T-cell (primary cell): ENCODE results near the gene HCFC1. TPM values are rescaled to one million over a fixed set of nuclear protein-coding genes. Genes with fewer than 3 reads are reported as not detected.

Source experiments
- ATAC-seq, 4 experiments: fragments of 200-7000 bp in 3 of 4; fragments of 150-1000 bp in 1 of 4; cut with Tn5 transposase; replicated peaks in 1 of 4; 1 replicate in 3 of 4; 2 replicates in 1 of 4; pipeline ENCODE4 v1.10.0; 2021; ENCODE audit warnings: moderate library complexity in 3 of 4, mild to moderate bottlenecking in 2 of 4, moderate number of reproducible peaks in 1 of 4
- CTCF ChIA-PET, 2 donors: fragments of 300-600 bp; sonication (Branson Sonifier 250); formaldehyde crosslinking; loops; one replicate each; lab custom pipeline; 2022; ENCODE audit warnings: antibody characterized with exemption in 2 of 2; lab: Charles Lee
- POLR2A ChIA-PET, 2 donors: fragments of 300-600 bp; sonication (Branson Sonifier 250); formaldehyde crosslinking; loops; one replicate each; lab custom pipeline; 2022; ENCODE audit warnings: antibody characterized with exemption in 2 of 2; lab: Charles Lee
- DNase-seq, 35 experiments: peaks; one replicate each; pipeline versions ENCODE4 v3.0.0 to v3.0.0-alpha.2; 2013 to 2023
- H3K27ac ChIP-seq: one replicate; pipeline ENCODE4 v1.5.1; 2013; ENCODE audit warnings: low read length
- H3K27me3 ChIP-seq, 2 experiments: replicated peaks in 1 of 2; 1 replicate in 1 of 2; 2 replicates in 1 of 2; pipeline versions ENCODE4 v1.6.1 to v1.7.0; 2013; ENCODE audit warnings: low read length in 1 of 2, mixed read lengths in 1 of 2; ENCODE audit not compliant: control insufficient read depth in 2 of 2, insufficient read depth in 2 of 2; ENCODE audit errors: extremely low read depth in 1 of 2
- H3K36me3 ChIP-seq, 2 donors: 1 replicate in 1 of 2; 2 replicates in 1 of 2; pipeline versions ENCODE4 v1.6.1 to v1.7.0; 2013; ENCODE audit warnings: low read length in 1 of 2; ENCODE audit not compliant: control insufficient read depth in 2 of 2, insufficient read depth in 1 of 2; ENCODE audit errors: extremely low read depth in 1 of 2
- H3K4me1 ChIP-seq, 2 experiments: 1 replicate in 1 of 2; 2 replicates in 1 of 2; pipeline versions ENCODE4 v1.6.1 to v1.7.0; 2013; ENCODE audit warnings: low read length in 2 of 2, mixed read lengths in 1 of 2; ENCODE audit not compliant: insufficient read depth in 2 of 2, control insufficient read depth in 1 of 2; ENCODE audit errors: extremely low read depth in 1 of 2
- H3K4me3 ChIP-seq, 2 donors: 1 replicate in 1 of 2; 2 replicates in 1 of 2; pipeline versions ENCODE4 v1.5.1 to v1.7.0; 2013; ENCODE audit warnings: mild to moderate bottlenecking in 2 of 2, low read length in 1 of 2, moderate library complexity in 1 of 2; ENCODE audit not compliant: control insufficient read depth in 1 of 2; ENCODE audit errors: extremely low read depth in 1 of 2
- H3K9me3 ChIP-seq: 2 replicates; pipeline ENCODE4 v1.7.0; 2013
- H3K27ac Mint-ChIP-seq, 2 donors: one replicate each; pipeline ENCODE4 v1.8.0; 2020 to 2021; ENCODE audit warnings: mild to moderate bottlenecking in 2 of 2, mixed read lengths in 2 of 2
- H3K27me3 Mint-ChIP-seq, 2 donors: one replicate each; pipeline ENCODE4 v1.8.0; 2021 to 2022; ENCODE audit warnings: mixed read lengths in 2 of 2
- H3K36me3 Mint-ChIP-seq: one replicate; pipeline ENCODE4 v1.8.0; 2021; ENCODE audit warnings: mixed read lengths
- H3K4me1 Mint-ChIP-seq, 3 donors: one replicate each; pipeline ENCODE4 v1.8.0; 2020 to 2022; ENCODE audit warnings: mixed read lengths in 3 of 3, mild to moderate bottlenecking in 1 of 3
- H3K4me3 Mint-ChIP-seq, 3 donors: one replicate each; pipeline ENCODE4 v1.8.0; 2020 to 2022; ENCODE audit warnings: mild to moderate bottlenecking in 3 of 3, mixed read lengths in 3 of 3, moderate library complexity in 3 of 3
- H3K9me3 Mint-ChIP-seq, 3 donors: one replicate each; pipeline ENCODE4 v1.8.0; 2020 to 2022; ENCODE audit warnings: mixed read lengths in 3 of 3
- WGBS: methylation state at CpG from one replicate; pipeline ENCODE4 v1.1.5; 2013; ENCODE audit warnings: missing lambda C conversion rate; ENCODE audit not compliant: insufficient coverage; 5-methylcytosine and 5-hydroxymethylcytosine counted together
- total RNA-seq, 35 experiments: library from RNA in 6 of 35; stranded (reverse) in 6 of 35; fragments of 120-200 nt in 1 of 35; gene quantifications; one replicate each; pipeline versions ENCODE4 v1.2.1 to v1.2.4 and lab custom pipeline; 2013 to 2026

Gene HCFC1
- total RNA-seq, 5 donors from 2014 or later (not counting 1 experiment from before 2014, with no cell fraction given): 67.1 to 73.4 (median 69.2) TPM

DNA sequence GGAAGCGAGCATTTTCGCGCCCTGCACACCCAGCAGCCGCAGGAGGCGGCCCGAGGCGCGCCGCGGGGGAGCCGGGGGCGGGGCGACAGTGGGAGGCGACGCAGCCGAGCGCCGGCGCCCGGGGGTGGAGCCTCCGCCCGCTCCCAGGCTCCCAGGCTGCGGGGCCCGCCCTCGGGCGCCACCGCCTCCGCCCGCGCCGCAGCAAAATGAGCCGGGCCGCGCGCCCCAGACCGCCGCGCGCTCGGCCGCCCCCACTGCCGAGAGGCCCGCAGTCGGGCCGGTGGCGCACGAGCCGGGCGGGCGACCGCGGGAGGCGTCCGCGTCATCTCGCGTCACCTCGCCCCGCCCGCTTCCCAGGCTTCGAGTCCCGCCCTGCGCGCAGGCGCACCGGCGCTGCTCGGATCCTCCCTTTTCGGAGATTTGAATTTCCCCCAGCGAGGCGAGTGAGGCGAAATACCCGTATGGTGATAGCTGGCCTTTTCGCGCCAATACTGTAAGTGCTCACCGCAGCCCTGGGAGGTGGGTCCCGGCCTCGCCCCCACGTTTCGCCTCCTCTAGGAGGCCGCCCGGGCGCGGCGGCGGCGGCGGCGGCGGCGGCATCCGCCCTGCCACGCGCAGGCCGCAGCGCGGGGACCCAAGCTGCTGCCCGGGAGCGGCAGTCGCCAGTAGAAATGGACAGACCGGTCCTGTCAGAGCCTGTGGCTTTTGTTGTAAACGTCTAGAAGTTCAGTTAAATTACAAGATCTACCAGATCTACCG lies 929 bp upstream of the HCFC1 start, which contains the start of gene TMEM187:
Gene TMEM187, plus strand, starts transcription at position 387 of the 759 bp plus-strand sequence. CDS start 9,309 bp downstream, outside the sequence.
- Mint-ChIP-seq H3K4me3 (peak within 1 kb of the TSS; percentile 88 to 100 (median 100)), H3K4me1 (peaks cover 36 to 44% (median 38%) of the 10 kb centered on the region in 3 donors), H3K27me3 (no peaks in the 10 kb centered on the region), H3K9me3 (no peaks in the 10 kb centered on the region), H3K36me3 (no peaks in the 10 kb centered on the region), H3K27ac (peak within 1 kb of the TSS; percentile 100)
- H3K27ac ChIP-seq: peak within 1 kb of the TSS; percentile 99
- H3K4me1 ChIP-seq: peaks cover 6 to 42% of the 10 kb centered on the region in 2 experiments
- ATAC-seq (peak; percentile 62 to 66 (median 63)), DNase-seq (peak; percentile 74 to 92 (median 83))
- H3K4me3 ChIP-seq: peak within 1 kb of the TSS; percentile 97 to 99
- CTCF ChIA-PET: interaction anchor here in 1 of 2 donors (1.4 kb wide), 1 partner anchor 9 kb away, joined by 4 read pairs; no protein-coding TSS in a partner anchor
- WGBS: under 1% methylated on average over 65 of the region's 103 CpGs
- H3K27me3 ChIP-seq: no peaks in the 10 kb centered on the region
- H3K36me3 ChIP-seq: no peaks in the 10 kb centered on the region
- POLR2A ChIA-PET: no interaction called here
- H3K9me3 ChIP-seq: no peaks in the 10 kb centered on the region

DNA sequence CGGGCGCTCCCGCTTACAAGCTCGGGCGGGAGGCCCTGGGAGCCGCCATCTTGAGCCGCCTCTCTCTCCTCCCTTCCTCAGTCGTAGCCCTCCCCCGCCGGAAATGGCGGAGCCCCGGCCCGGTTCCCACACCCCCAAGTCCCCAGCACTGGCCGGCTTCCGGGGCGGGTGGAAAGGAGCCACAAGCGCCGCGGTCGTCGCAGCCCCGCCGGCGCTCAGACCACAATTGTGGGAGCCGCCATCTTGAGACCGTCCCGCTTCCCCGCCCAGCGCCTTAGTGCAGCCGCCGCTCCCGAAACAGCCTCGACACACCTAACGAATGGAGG lies 531 bp downstream of the HCFC1 start:
- ChIA-PET POLR2A (interaction anchor here in 1 of 2 donors (0.7 kb wide), 1 partner anchor 582 kb away, joined by 3 read pairs; no protein-coding TSS in a partner anchor), CTCF (interaction anchor here in 1 of 2 donors (1.4 kb wide), 2 partner anchors 10 to 43 kb away, joined by 4 to 6 read pairs; no protein-coding TSS in a partner anchor)

DNA sequence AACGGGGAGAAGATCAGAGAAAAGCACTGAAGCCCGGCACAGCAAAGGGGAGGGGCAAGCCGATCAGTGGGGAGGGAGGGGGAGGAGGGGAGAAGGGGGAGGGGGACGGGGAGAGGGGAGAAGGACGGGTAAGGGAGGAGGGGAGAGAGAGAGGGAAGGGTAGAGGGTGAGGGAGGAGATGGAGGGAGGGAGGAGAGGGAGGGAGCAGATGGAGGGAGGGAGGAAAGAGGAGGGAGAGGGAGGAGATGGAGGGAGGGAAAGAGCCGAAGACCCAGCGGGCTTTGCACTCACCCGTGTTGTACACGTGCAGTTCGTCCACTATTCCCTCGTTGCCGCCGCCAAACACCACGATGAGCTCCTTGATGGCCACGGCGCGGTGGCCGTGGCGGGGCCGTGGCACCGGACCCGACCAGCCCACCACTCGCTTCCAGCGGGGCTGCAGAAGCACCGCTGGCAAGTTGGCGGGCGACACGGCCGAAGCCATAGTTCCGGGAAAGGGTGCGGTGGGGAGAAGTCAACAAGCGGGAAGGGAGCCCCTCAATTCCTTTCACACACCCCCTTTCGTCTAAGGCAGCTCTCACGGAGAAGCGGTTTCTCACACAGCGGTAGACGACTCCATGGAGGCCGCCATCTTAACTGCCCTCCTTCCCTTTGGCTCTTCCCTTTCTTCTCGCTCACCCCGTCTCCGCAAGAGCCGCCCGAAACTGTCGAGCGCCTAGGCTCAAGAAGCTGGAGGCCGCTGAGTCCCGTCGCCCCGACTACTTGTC lies 1.1 kb downstream of the HCFC1 start:
- Mint-ChIP-seq H3K4me3 (peak overlapping the region; percentile 88 to 100 (median 100)), H3K9me3 (no peaks in the 10 kb centered on the region), H3K36me3 (no peaks in the 10 kb centered on the region), H3K4me1 (peaks cover 53 to 58% (median 53%) of the 10 kb centered on the region in 3 donors), H3K27ac (peak overlapping the region; percentile 100), H3K27me3 (no peaks in the 10 kb centered on the region)
- CTCF ChIA-PET: interaction anchor here (0.5 to 1.4 kb wide), 3 partner anchors 11 to 42 kb away, joined by 3 to 6 read pairs (median 4); no protein-coding TSS in a partner anchor
- peak overlapping the region; percentile 99 for H3K27ac ChIP-seq
- ATAC-seq (peak in 3 of 4 experiments; percentile 10 to 18 (median 10)), DNase-seq (peak in 8 of 35 experiments; percentile 17 to 41 (median 28))
- peaks cover 6 to 62% of the 10 kb centered on the region in 2 experiments for H3K4me1 ChIP-seq
- peak overlapping the region; percentile 97 to 99 for H3K4me3 ChIP-seq
- H3K27me3 ChIP-seq: no peaks in the 10 kb centered on the region
- 0% methylated on average over 18 of the region's 49 CpGs for WGBS
- H3K36me3 ChIP-seq: no peaks in the 10 kb centered on the region
- H3K9me3 ChIP-seq: no peaks in the 10 kb centered on the region
- POLR2A ChIA-PET: interaction anchor here in 1 of 2 donors (0.5 to 1.1 kb wide), 3 partner anchors 9 to 583 kb away, joined by 3 to 4 read pairs (median 4); no protein-coding TSS in a partner anchor

More for the DNA sequence above, 531 bp downstream of the HCFC1 start:
- DNase-seq: peak; percentile 78 to 92 (median 84)
- Mint-ChIP-seq H3K9me3 (no peaks in the 10 kb centered on the region), H3K4me3 (peak overlapping the region; percentile 88 to 100 (median 100)), H3K27ac (peak overlapping the region; percentile 100), H3K36me3 (no peaks in the 10 kb centered on the region), H3K4me1 (peaks cover 51 to 58% (median 53%) of the 10 kb centered on the region in 3 donors), H3K27me3 (no peaks in the 10 kb centered on the region)
- peak; percentile 41 to 58 (median 49) for ATAC-seq
- H3K4me1 ChIP-seq: peaks cover 6 to 56% of the 10 kb centered on the region in 2 experiments
- no peaks in the 10 kb centered on the region for H3K9me3 ChIP-seq
- peak overlapping the region; percentile 99 for H3K27ac ChIP-seq
- WGBS: 0% methylated on average over 26 of the region's 34 CpGs
- H3K27me3 ChIP-seq: no peaks in the 10 kb centered on the region
- H3K36me3 ChIP-seq: no peaks in the 10 kb centered on the region
- H3K4me3 ChIP-seq: peak overlapping the region; percentile 97 to 99

DNA sequence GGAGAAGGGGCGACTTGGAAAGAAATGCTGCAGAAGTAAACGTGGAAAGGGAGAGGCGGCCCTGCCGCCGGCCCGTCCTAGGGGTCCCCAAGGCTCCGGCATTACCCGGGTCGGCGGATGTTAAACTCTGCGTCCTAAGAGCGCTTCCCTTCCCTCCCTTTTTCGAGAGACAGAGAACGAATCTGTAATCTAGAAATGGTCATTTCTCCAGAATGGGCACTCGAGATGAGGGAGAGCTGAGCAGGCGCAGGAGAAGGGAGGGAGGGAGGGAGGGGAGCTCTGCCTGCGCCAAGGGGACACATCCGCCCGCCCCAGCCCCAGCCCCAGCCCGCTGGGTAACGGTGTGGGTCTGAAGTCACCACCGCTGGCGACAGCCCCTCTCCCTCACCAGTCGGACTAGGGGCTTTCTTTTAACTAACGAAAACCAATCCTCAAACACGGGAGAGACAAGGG lies 1.7 kb downstream of the HCFC1 start:
- H3K9me3 ChIP-seq: no peaks in the 10 kb centered on the region
- H3K4me3 ChIP-seq: peak overlapping the region; percentile 97 to 99
- WGBS: no CpG with 5 or more reads among the region's 26 CpGs
- Mint-ChIP-seq H3K27me3 (no peaks in the 10 kb centered on the region), H3K4me3 (peak overlapping the region; percentile 88 to 100 (median 100)), H3K4me1 (peaks cover 56 to 64% (median 57%) of the 10 kb centered on the region in 3 donors), H3K36me3 (no peaks in the 10 kb centered on the region), H3K9me3 (no peaks in the 10 kb centered on the region), H3K27ac (peak overlapping the region; percentile 96)
- peak in 4 of 35 experiments; percentile 17 to 45 (median 36) for DNase-seq
- H3K27ac ChIP-seq: peak overlapping the region; percentile 78
- ChIA-PET POLR2A (interaction anchor here in 1 of 2 donors (0.5 to 1.1 kb wide), 2 partner anchors 9 to 41 kb away, joined by 4 read pairs; no protein-coding TSS in a partner anchor), CTCF (interaction anchor here (0.5 to 1.4 kb wide), 2 partner anchors 25 to 42 kb away, joined by 3 to 6 read pairs; no protein-coding TSS in a partner anchor)
- no peaks in the 10 kb centered on the region for H3K27me3 ChIP-seq
- peaks cover 6 to 66% of the 10 kb centered on the region in 2 experiments for H3K4me1 ChIP-seq
- H3K36me3 ChIP-seq: no peaks in the 10 kb centered on the region
- no peak for ATAC-seq

DNA sequence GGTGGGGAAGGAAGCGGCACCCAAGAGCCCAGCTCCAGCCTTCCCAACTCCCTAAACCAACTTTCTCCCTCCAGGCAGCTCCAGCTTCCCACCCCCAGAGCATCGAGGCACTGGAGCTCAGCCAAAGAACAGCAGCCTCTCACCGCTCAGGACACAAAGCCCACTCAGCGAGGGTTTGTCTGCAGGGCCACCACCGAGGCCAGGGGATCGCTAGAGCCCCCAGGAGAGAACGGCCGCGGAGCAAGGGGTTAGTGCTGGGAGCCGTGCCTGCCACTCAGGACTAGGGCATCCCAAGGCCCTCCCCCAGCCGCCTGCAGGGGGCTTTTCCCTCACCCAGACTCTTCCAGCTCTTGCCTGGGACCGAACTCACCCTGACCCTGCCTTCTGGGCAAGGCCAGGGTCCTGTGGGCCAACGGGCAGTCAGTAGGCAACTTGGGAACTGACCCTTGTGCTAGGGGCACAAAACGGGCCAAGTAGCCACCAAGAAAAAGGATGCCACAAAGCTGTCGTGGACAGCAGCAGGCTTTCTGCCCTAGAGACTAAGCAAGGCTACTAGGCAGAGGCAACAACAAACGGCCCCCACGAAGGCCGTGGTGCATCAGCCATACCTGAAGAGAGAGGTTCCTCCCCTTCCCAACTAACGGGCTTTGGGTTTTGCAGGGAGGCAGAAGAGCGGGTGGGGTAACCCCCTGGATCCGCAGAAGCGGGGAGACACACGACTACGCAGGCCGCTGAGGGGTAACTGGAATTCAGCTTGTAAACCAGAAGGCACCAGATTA lies 2.3 kb downstream of the HCFC1 start:
- no peaks in the 10 kb centered on the region for H3K27me3 ChIP-seq
- peak overlapping the region; percentile 78 for H3K27ac ChIP-seq
- peaks cover 0 to under 1% of the 10 kb centered on the region in 2 donors for H3K36me3 ChIP-seq
- WGBS: 0% methylated on average over 4 of the region's 25 CpGs
- Mint-ChIP-seq H3K36me3 (no peaks in the 10 kb centered on the region), H3K9me3 (no peaks in the 10 kb centered on the region), H3K27ac (peak overlapping the region; percentile 96), H3K27me3 (no peaks in the 10 kb centered on the region), H3K4me3 (peak overlapping the region; percentile 88 to 100 (median 100)), H3K4me1 (peaks cover 50 to 59% (median 56%) of the 10 kb centered on the region in 3 donors)
- DNase-seq: no peak
- peaks cover 6 to 65% of the 10 kb centered on the region in 2 experiments for H3K4me1 ChIP-seq
- peak overlapping the region; percentile 55 to 99 for H3K4me3 ChIP-seq
- ATAC-seq: no peak
- H3K9me3 ChIP-seq: no peaks in the 10 kb centered on the region
- ChIA-PET CTCF (interaction anchor here in 1 of 2 donors (1.2 kb wide), 1 partner anchor 12 kb away, joined by 5 read pairs; no protein-coding TSS in a partner anchor), POLR2A (interaction anchor here in 1 of 2 donors (0.7 to 1.1 kb wide), 2 partner anchors 8 to 521 kb away, joined by 3 to 4 read pairs; partner anchors contain the start of gene SLC10A3)
